ENCODE results near the gene B3GNT8. TPM values are rescaled to one million over a fixed set of nuclear protein-coding genes. Genes with fewer than 3 reads are reported as not detected.
"Not testable (repeated sequence)": the region's sequence is repeated elsewhere in the genome, so short reads cannot be mapped to it uniquely, and the experiment has no call there.

The B3GNT8 gene
- polyA plus RNA-seq (ENCODE audit: insufficient read length in 10 of 10): 1 to 10 TPM in 8 of 10 donors, under 1 TPM in 2; 0.47 to 2.5 (median 1.7) TPM
- long read RNA-seq, donor 1: 0 reads
- long read RNA-seq, donor 2: 0 reads
- long read RNA-seq, donor 3: 0 reads
- long read RNA-seq, donor 4: 0 reads
- long read RNA-seq, donor 5: 0 reads
- long read RNA-seq, donor 6: 0 reads
- long read RNA-seq, donor 7: 0 reads
- long read RNA-seq, donor 8: 0 reads
- long read RNA-seq, donor 9, partial matches to known transcripts: 0 of 1 reads
- long read RNA-seq, donor 9, other reads (novel, unspliced or antisense): 0 of 1 reads

- DNase-seq: peak; percentile 60 to 86 (median 66)
Observed at GRCh38 chr19:41426952-41427646, at the start of gene B3GNT8. Gene B3GNT8, minus strand, starts transcription at chr19:41427374. Its CDS starts 596 bp downstream, at chr19:41426778.

- no peak for DNase-seq
Observed at GRCh38 chr19:41476583-41476982, 49.4 kb upstream of the B3GNT8 start.

- not testable (repeated sequence) for DNase-seq
Observed at GRCh38 chr19:41463257-41464256, 36.4 kb upstream of the B3GNT8 start.

- DNase-seq: no peak
Observed at GRCh38 chr19:41462497-41462896, 35.3 kb upstream of the B3GNT8 start.

GRCh38 chr19:41457241-41457640 lies 30.1 kb upstream of the B3GNT8 start:
- no peak for DNase-seq

GRCh38 chr19:41456342-41456918 lies 29.3 kb upstream of the B3GNT8 start:
- peak in 2 of 3 donors; percentile 41 to 70 for DNase-seq

- no peak for DNase-seq
Observed at GRCh38 chr19:41455936-41456335, 28.8 kb upstream of the B3GNT8 start.

- DNase-seq: no peak
Observed at GRCh38 chr19:41452584-41453275, 25.6 kb upstream of the B3GNT8 start.

GRCh38 chr19:41449865-41450178 lies 22.6 kb upstream of the B3GNT8 start:
- DNase-seq: no peak

- peak; percentile 49 to 81 (median 75) for DNase-seq
Observed at GRCh38 chr19:41449079-41449864, 22.1 kb upstream of the B3GNT8 start.

GRCh38 chr19:41447732-41448332 lies 20.7 kb upstream of the B3GNT8 start:
- DNase-seq: no peak

- DNase-seq: no peak
Observed at GRCh38 chr19:41445575-41445974, 18.4 kb upstream of the B3GNT8 start.

GRCh38 chr19:41443813-41444455 lies 16.8 kb upstream of the B3GNT8 start:
- no peak for DNase-seq

GRCh38 chr19:41442473-41443355 lies 15.5 kb upstream of the B3GNT8 start, which contains the start of gene ERICH4:
Gene ERICH4, plus strand, starts transcription at chr19:41443156. Its CDS starts 14 bp downstream, at chr19:41443170.
- DNase-seq: no peak

- DNase-seq: no peak
Observed at GRCh38 chr19:41441321-41441945, 14.3 kb upstream of the B3GNT8 start.

GRCh38 chr19:41439441-41440222 lies 12.5 kb upstream of the B3GNT8 start, which contains the start of gene DMAC2:
Gene DMAC2, minus strand, starts transcription at chr19:41439912. Its CDS starts 13 bp downstream, at chr19:41439899.
- DNase-seq: peak; percentile 97 to 100 (median 98)

Measured in muscle of back (tissue), 13 donors.